NB4 (cell line): ENCODE measurements around the gene NKX2-2.

Experiments used
- MYC ChIP-seq: IDR thresholded peaks from 2 replicates; pipeline ENCODE4 v1.6.1; 2011; ENCODE audit warnings: low read depth, low read length
- POLR2A ChIP-seq: IDR thresholded peaks from 2 replicates; pipeline ENCODE4 v1.6.1; 2011; ENCODE audit warnings: mild to moderate bottlenecking; ENCODE audit not compliant: insufficient read length; ENCODE audit errors: extremely low read depth
- TF ChIP-seq, protein P1 (sequence below): IDR thresholded peaks from one replicate; pipeline ENCODE4 v1.5.1; 2012; ENCODE audit warnings: low read depth, low read length

DNA sequence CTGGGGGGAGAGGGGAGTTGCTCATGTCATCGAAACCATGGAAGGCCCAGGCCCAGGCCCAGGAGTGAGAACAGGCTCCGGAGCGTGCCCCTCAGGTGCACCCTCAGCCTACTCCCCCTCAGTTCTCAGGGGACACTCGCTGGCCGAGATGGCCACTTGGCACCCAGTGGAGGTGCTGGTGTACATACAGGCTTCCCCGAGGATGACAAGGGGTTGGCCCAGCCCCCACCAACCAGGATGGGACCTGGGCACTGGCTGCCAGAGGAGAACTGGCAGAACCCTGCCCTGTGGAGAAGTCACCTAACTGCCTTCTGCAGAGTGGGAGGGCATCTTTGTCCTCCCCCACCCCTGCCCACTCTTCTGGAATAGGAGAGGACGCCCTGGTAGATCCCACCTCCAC, 9.5 kb downstream of the NKX2-2 start:
- TF ChIP-seq, protein P1, sequence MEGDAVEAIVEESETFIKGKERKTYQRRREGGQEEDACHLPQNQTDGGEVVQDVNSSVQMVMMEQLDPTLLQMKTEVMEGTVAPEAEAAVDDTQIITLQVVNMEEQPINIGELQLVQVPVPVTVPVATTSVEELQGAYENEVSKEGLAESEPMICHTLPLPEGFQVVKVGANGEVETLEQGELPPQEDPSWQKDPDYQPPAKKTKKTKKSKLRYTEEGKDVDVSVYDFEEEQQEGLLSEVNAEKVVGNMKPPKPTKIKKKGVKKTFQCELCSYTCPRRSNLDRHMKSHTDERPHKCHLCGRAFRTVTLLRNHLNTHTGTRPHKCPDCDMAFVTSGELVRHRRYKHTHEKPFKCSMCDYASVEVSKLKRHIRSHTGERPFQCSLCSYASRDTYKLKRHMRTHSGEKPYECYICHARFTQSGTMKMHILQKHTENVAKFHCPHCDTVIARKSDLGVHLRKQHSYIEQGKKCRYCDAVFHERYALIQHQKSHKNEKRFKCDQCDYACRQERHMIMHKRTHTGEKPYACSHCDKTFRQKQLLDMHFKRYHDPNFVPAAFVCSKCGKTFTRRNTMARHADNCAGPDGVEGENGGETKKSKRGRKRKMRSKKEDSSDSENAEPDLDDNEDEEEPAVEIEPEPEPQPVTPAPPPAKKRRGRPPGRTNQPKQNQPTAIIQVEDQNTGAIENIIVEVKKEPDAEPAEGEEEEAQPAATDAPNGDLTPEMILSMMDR = no peak
- TF ChIP-seq POLR2A = no peak
- TF ChIP-seq MYC = no peak
